AG09309 (cell line): ENCODE measurements around the gene TMEM131L.

Experiments used
- DNase-seq: peaks from one replicate; pipeline ENCODE4 v3.0.0-alpha.2; 2010; ENCODE audit warnings: low read depth
- H3K4me3 ChIP-seq: 2 replicates; pipeline ENCODE4 v1.5.1; 2011; ENCODE audit warnings: mild to moderate bottlenecking, low read depth, low read length, moderate library complexity; ENCODE audit not compliant: control insufficient read depth
- TF ChIP-seq, protein P1 (sequence below): IDR thresholded peaks from 2 replicates; pipeline ENCODE4 v1.5.1; 2011; ENCODE audit warnings: mild to moderate bottlenecking, low read depth, low read length, inconsistent platforms; ENCODE audit not compliant: insufficient read depth, control insufficient read depth; ENCODE audit errors: missing control alignments

The TMEM131L gene

GRCh38 chr4:153579872-153580271, 113.7 kb downstream of the TMEM131L start:
- TF ChIP-seq, protein P1, sequence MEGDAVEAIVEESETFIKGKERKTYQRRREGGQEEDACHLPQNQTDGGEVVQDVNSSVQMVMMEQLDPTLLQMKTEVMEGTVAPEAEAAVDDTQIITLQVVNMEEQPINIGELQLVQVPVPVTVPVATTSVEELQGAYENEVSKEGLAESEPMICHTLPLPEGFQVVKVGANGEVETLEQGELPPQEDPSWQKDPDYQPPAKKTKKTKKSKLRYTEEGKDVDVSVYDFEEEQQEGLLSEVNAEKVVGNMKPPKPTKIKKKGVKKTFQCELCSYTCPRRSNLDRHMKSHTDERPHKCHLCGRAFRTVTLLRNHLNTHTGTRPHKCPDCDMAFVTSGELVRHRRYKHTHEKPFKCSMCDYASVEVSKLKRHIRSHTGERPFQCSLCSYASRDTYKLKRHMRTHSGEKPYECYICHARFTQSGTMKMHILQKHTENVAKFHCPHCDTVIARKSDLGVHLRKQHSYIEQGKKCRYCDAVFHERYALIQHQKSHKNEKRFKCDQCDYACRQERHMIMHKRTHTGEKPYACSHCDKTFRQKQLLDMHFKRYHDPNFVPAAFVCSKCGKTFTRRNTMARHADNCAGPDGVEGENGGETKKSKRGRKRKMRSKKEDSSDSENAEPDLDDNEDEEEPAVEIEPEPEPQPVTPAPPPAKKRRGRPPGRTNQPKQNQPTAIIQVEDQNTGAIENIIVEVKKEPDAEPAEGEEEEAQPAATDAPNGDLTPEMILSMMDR: no peak
- no peak overlapping the region for H3K4me3 ChIP-seq
- no peak for DNase-seq

GRCh38 chr4:153582954-153583702, 117.0 kb downstream of the TMEM131L start:
- no peak for DNase-seq
- TF ChIP-seq, protein P1: no peak
- no peak overlapping the region for H3K4me3 ChIP-seq

DNA sequence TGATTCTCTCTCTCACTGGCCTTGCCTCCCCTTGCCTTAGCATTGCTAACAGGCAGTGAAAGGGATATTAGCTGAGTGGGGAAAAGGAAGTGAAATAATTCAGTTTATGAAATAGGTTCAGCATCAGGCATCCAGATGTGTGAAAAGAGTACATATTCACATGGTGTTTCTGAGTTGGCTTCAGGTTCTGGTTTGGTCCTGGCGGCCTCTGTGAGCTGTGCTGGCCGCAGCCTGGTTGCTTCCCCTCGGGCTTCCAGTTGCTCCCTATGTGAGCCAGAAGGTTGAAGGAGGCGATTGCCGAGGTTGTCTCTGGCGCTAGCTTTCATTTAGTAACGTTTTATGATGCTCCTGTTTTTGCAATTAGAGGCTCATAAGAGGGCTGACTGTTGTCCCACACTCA, 118.9 kb downstream of the TMEM131L start:
- TF ChIP-seq, protein P1: no peak
- H3K4me3 ChIP-seq: no peak overlapping the region
- no peak for DNase-seq

GRCh38 chr4:153589703-153590595, 123.8 kb downstream of the TMEM131L start:
- no peak for DNase-seq
- no peak overlapping the region for H3K4me3 ChIP-seq
- TF ChIP-seq, protein P1: no peak

DNA sequence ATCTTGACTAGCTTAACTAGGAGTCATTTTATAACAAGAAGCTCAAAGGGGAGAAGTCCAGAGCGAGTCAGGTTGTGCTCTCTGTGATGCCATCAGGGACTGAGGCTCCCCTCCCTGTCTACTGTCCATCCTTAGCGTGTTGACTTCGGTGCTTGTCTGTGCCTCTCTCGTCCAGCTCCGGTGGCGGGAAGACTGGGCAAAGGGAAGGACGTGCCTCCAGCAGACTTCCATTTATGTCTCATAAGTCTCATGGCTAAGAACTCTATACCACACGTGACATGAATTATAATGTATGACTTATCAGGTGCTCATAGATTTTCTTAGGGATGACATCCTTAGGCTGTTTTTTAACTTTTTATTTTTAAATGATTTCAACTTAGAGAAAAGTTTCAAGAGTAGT, 125.3 kb downstream of the TMEM131L start:
- DNase-seq: no peak
- TF ChIP-seq, protein P1: no peak
- no peak overlapping the region for H3K4me3 ChIP-seq

DNA sequence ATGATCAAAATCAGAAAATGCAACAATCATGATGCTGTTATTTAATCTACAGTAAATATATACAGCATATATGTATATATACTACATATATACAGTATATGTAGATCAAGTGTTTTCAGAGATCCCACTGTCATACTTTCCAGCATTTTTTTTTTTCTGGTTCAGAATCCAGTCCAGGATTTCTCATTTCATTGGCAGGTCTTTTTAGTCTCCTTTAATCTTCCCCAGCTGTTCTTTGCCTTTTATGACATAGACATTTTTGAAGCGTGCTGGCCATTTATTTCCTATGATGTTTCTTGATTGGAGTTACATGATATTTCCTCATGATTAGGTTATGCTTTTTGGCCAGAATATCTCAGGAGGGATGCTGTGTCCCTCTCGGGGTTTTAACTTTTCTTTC, 125.9 kb downstream of the TMEM131L start:
- TF ChIP-seq, protein P1: no peak
- H3K4me3 ChIP-seq: no peak overlapping the region
- no peak for DNase-seq
